Lower leg skin (tissue), 3 donors: Measurements from ENCODE around the gene KCNK4.

Experiments
- POLR2A ChIP-seq, 2 donors: fragments of 450-650 bp; IDR thresholded peaks; one replicate each; pipeline ENCODE4 v1.6.1; 2016 to 2017; ENCODE audit warnings: antibody characterized with exemption in 2 of 2, mild to moderate bottlenecking in 1 of 2, moderate library complexity in 1 of 2
- TF ChIP-seq, protein P1 (sequence below), 3 donors: fragments of 450-650 bp; IDR thresholded peaks; one replicate each; pipeline ENCODE4 v1.5.1; 2016; ENCODE audit warnings: antibody characterized with exemption in 3 of 3, mild to moderate bottlenecking in 3 of 3, moderate library complexity in 2 of 3

DNA sequence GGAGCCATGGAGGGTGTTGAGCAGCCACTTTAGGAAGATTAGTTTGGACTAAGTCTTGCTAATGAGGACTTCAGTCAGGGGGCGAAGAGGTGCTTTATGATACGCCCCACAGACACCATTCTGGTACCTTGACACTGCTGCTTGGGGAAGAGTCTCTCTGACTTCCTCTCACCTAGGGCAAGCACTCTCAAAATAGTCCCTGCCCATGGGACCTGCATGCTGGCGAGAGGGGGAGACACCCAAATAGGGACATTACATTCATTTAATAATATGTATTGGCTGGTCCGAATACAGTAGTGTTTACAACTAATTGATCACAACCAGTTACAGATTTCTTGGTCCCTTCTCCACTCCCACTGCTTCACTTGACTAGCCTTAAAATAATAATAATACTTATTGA lies 4.7 kb downstream of the KCNK4 start:
- TF ChIP-seq, protein P1, sequence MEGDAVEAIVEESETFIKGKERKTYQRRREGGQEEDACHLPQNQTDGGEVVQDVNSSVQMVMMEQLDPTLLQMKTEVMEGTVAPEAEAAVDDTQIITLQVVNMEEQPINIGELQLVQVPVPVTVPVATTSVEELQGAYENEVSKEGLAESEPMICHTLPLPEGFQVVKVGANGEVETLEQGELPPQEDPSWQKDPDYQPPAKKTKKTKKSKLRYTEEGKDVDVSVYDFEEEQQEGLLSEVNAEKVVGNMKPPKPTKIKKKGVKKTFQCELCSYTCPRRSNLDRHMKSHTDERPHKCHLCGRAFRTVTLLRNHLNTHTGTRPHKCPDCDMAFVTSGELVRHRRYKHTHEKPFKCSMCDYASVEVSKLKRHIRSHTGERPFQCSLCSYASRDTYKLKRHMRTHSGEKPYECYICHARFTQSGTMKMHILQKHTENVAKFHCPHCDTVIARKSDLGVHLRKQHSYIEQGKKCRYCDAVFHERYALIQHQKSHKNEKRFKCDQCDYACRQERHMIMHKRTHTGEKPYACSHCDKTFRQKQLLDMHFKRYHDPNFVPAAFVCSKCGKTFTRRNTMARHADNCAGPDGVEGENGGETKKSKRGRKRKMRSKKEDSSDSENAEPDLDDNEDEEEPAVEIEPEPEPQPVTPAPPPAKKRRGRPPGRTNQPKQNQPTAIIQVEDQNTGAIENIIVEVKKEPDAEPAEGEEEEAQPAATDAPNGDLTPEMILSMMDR (IDR thresholded peaks at IDR 0.05) = no peak
- TF ChIP-seq POLR2A (IDR thresholded peaks at IDR 0.05) = no peak
